Calu3 (cell line): ENCODE data around the gene FGR. TPM values are rescaled to one million over a fixed set of nuclear protein-coding genes. Genes with fewer than 3 reads are reported as not detected.

Experiments used
- BruUV-seq: library from RNA; stranded (reverse); fragments of 400-500 nt; replicated peaks from 2 replicates; lab custom pipeline; 2021; lab: Mats Ljungman, UMichigan
- CTCF ChIA-PET: fragments of 300-600 bp; sonication (Branson Sonifier 250); formaldehyde crosslinking; loops from one replicate; lab custom pipeline; 2022; ENCODE audit warnings: antibody characterized with exemption; lab: Charles Lee
- DNase-seq: peaks from one replicate; pipeline ENCODE4 v3.0.0; 2022
- H3K27ac Mint-ChIP-seq: one replicate; pipeline ENCODE4 v1.8.0; 2022; ENCODE audit warnings: mixed read lengths; ENCODE audit not compliant: unreplicated experiment
- H3K27me3 Mint-ChIP-seq: one replicate; pipeline ENCODE4 v1.8.0; 2022; ENCODE audit warnings: mixed read lengths; ENCODE audit not compliant: unreplicated experiment
- H3K36me3 Mint-ChIP-seq: one replicate; pipeline ENCODE4 v1.8.0; 2022; ENCODE audit warnings: mild to moderate bottlenecking, moderate library complexity, mixed read lengths; ENCODE audit not compliant: insufficient read depth, unreplicated experiment
- H3K4me1 Mint-ChIP-seq: one replicate; pipeline ENCODE4 v1.8.0; 2022; ENCODE audit warnings: mild to moderate bottlenecking, low read depth, mixed read lengths; ENCODE audit not compliant: unreplicated experiment
- H3K4me3 Mint-ChIP-seq: one replicate; pipeline ENCODE4 v1.8.0; 2022; ENCODE audit warnings: mild to moderate bottlenecking, low read depth, moderate library complexity, mixed read lengths; ENCODE audit not compliant: unreplicated experiment
- H3K9me3 Mint-ChIP-seq: one replicate; pipeline ENCODE4 v1.8.0; 2022; ENCODE audit warnings: low read depth, mixed read lengths; ENCODE audit not compliant: unreplicated experiment
- CTCF ChIP-seq: fragments of 200-600 bp; IDR thresholded peaks from one replicate; pipeline ENCODE4 v1.8.0; 2022; ENCODE audit warnings: antibody characterized with exemption; ENCODE audit not compliant: unreplicated experiment
- intact Hi-C: fragments of 100-400 bp; cut with micrococcal nuclease; formaldehyde crosslinking; loops from one replicate; pipeline ENCODE4 v1.10.0; 2022; ENCODE audit not compliant: unreplicated experiment
- total RNA-seq: library from RNA; stranded (reverse); gene quantifications from 2 replicates; pipeline ENCODE4 v1.2.3, GENCODE V29; 2022

Gene FGR
- total RNA-seq, 1 experiment from 2014 or later, result not detected

GRCh38 chr1:27592232-27592930 is 42.6 kb downstream of the FGR start:
- H3K9me3 Mint-ChIP-seq, result no peaks in the 10 kb centered on the region
- intact Hi-C loops, result no loop called here
- H3K36me3 Mint-ChIP-seq, result no peaks in the 10 kb centered on the region
- no peaks in the 10 kb centered on the region for H3K27me3 Mint-ChIP-seq
- H3K4me1 Mint-ChIP-seq, result no peaks in the 10 kb centered on the region
- no TSS peak for BruUV-seq
- CTCF ChIA-PET, result interaction anchor here (0.6 to 1.7 kb wide), 2 partner anchors 24 to 556 kb away, joined by 3 to 4 read pairs; no protein-coding TSS in a partner anchor
- no peak for DNase-seq
- H3K4me3 Mint-ChIP-seq, result no peak overlapping the region
- H3K27ac Mint-ChIP-seq, result no peak overlapping the region
- no peak for TF ChIP-seq CTCF

GRCh38 chr1:27591622-27592021 is 43.4 kb downstream of the FGR start:
- H3K36me3 Mint-ChIP-seq, result no peaks in the 10 kb centered on the region
- BruUV-seq, result no TSS peak
- no peaks in the 10 kb centered on the region for H3K9me3 Mint-ChIP-seq
- H3K27me3 Mint-ChIP-seq, result no peaks in the 10 kb centered on the region
- no peaks in the 10 kb centered on the region for H3K4me1 Mint-ChIP-seq
- intact Hi-C loops, result no loop called here
- CTCF ChIA-PET, result no interaction called here
- DNase-seq, result no peak
- no peak for TF ChIP-seq CTCF
- H3K27ac Mint-ChIP-seq, result no peak overlapping the region
- H3K4me3 Mint-ChIP-seq, result no peak overlapping the region

GRCh38 chr1:27590917-27591508 is 44.0 kb downstream of the FGR start:
- no peaks in the 10 kb centered on the region for H3K27me3 Mint-ChIP-seq
- no peak overlapping the region for H3K27ac Mint-ChIP-seq
- H3K4me3 Mint-ChIP-seq, result no peak overlapping the region
- BruUV-seq, result no TSS peak
- no peaks in the 10 kb centered on the region for H3K9me3 Mint-ChIP-seq
- TF ChIP-seq CTCF, result no peak
- intact Hi-C loops, result no loop called here
- no peak for DNase-seq
- no peaks in the 10 kb centered on the region for H3K4me1 Mint-ChIP-seq
- no peaks in the 10 kb centered on the region for H3K36me3 Mint-ChIP-seq
- CTCF ChIA-PET, result no interaction called here

- BruUV-seq, result no TSS peak
- no peak overlapping the region for H3K27ac Mint-ChIP-seq
- no peaks in the 10 kb centered on the region for H3K36me3 Mint-ChIP-seq
These were observed 45.1 kb downstream of the FGR start for GRCh38 chr1:27589841-27590426.

More at GRCh38 chr1:27589841-27590426, 45.1 kb downstream of the FGR start:
- TF ChIP-seq CTCF, result no peak
- intact Hi-C loops, result no loop called here
- Mint-ChIP-seq H3K4me1 (no peaks in the 10 kb centered on the region), H3K9me3 (no peaks in the 10 kb centered on the region), H3K27me3 (no peaks in the 10 kb centered on the region), H3K4me3 (no peak overlapping the region)
- CTCF ChIA-PET, result interaction anchor here (0.8 kb wide), 1 partner anchor 32 kb away, joined by 3 read pairs; no protein-coding TSS in a partner anchor
- DNase-seq, result no peak
